ENCODE measurements around the gene TMPRSS4.

Gene TMPRSS4

GRCh38 chr11:118153976-118154375 is 77.1 kb downstream of the TMPRSS4 start:
- no peak for DNase-seq (ENCODE audit: low spot score)

GRCh38 chr11:118154641-118155040 is 77.8 kb downstream of the TMPRSS4 start:
- no peak for DNase-seq (ENCODE audit: low spot score)

GRCh38 chr11:118155776-118156530 is 79.1 kb downstream of the TMPRSS4 start:
- DNase-seq (ENCODE audit: low spot score), result no peak

GRCh38 chr11:118156531-118157185 is 79.8 kb downstream of the TMPRSS4 start:
- peak; percentile 9 for DNase-seq (ENCODE audit: low spot score)

GRCh38 chr11:118157186-118157895 is 80.5 kb downstream of the TMPRSS4 start:
- no peak for DNase-seq (ENCODE audit: low spot score)

- DNase-seq (ENCODE audit: low spot score), result no peak
These were observed 84.9 kb downstream of the TMPRSS4 start for GRCh38 chr11:118161786-118162185.

GRCh38 chr11:118162846-118163245 is 86.0 kb downstream of the TMPRSS4 start:
- no peak for DNase-seq (ENCODE audit: low spot score)

GRCh38 chr11:118163494-118163893 is 86.6 kb downstream of the TMPRSS4 start:
- DNase-seq (ENCODE audit: low spot score), result no peak

- no peak for DNase-seq (ENCODE audit: low spot score)
These were observed 88.0 kb downstream of the TMPRSS4 start for GRCh38 chr11:118164885-118165284.

GRCh38 chr11:118166641-118167040 is 89.8 kb downstream of the TMPRSS4 start:
- no peak for DNase-seq (ENCODE audit: low spot score)

- no peak for DNase-seq (ENCODE audit: low spot score)
These were observed 90.4 kb downstream of the TMPRSS4 start for GRCh38 chr11:118167253-118167652.

- DNase-seq (ENCODE audit: low spot score), result no peak
These were observed 91.0 kb downstream of the TMPRSS4 start for GRCh38 chr11:118167906-118168305.

- DNase-seq (ENCODE audit: low spot score), result no peak
These were observed 91.4 kb downstream of the TMPRSS4 start for GRCh38 chr11:118168316-118168715.

- DNase-seq (ENCODE audit: low spot score), result no peak
These were observed 91.9 kb downstream of the TMPRSS4 start for GRCh38 chr11:118168751-118169150.

- no peak for DNase-seq (ENCODE audit: low spot score)
These were observed 92.6 kb downstream of the TMPRSS4 start for GRCh38 chr11:118169300-118170140.

- no peak for DNase-seq (ENCODE audit: low spot score)
These were observed 93.4 kb downstream of the TMPRSS4 start for GRCh38 chr11:118170231-118170630.

GRCh38 chr11:118170882-118171268 is 94.0 kb downstream of the TMPRSS4 start:
- DNase-seq (ENCODE audit: low spot score), result no peak
